K562 (cell line): ENCODE data around the gene RASD2. TPM values are rescaled to one million over a fixed set of nuclear protein-coding genes. Genes with fewer than 3 reads are reported as not detected.

Experiments used
- ATAC-seq: fragments of 200-7000 bp; cut with Tn5 transposase; 3 replicates; pipeline ENCODE4 v1.9.1; 2020; ENCODE audit warnings: moderate library complexity
- BruUV-seq: library from RNA; stranded (reverse); fragments of 400-500 nt; replicated peaks from 2 replicates; lab custom pipeline; 2021; lab: Mats Ljungman, UMichigan
- CTCF ChIA-PET: fragments of 300-600 bp; formaldehyde crosslinking; extraction: SDS; loops from one replicate; lab custom pipeline; 2021; ENCODE audit warnings: low intra/inter-chr PET ratio; lab: Yijun Ruan, JAX
- POLR2A ChIA-PET: fragments of 300-600, 350-650 bp; sonication (Branson Sonifier 250); formaldehyde crosslinking; extraction: SDS; loops from one replicate; lab custom pipeline; 2021; ENCODE audit warnings: antibody characterized with exemption, inconsistent platforms; lab: Yijun Ruan, JAX
- DNase-seq, 4 experiments: peaks; one replicate each; pipeline versions ENCODE4 v3.0.0 to v3.0.0-alpha.2; 2011 to 2018; ENCODE audit warnings: low spot score in 3 of 4, mixed read lengths in 3 of 4; ENCODE audit errors: extremely low read depth in 1 of 4
- FAIRE-seq: peaks from 2 replicates; lab custom pipeline; 2011; peaks lifted over from hg19 to GRCh38; lab: Jason Lieb, UNC
- H2AFZ ChIP-seq: 2 replicates; pipeline ENCODE4 v1.6.0; 2011; ENCODE audit warnings: low read depth, low read length, control low read depth, inconsistent platforms
- H3K27ac ChIP-seq: fragments of 200-600 bp; 3 replicates; pipeline ENCODE4 v1.8.0; 2011; ENCODE audit warnings: low read depth, mild to moderate bottlenecking, control low read depth, inconsistent platforms, low read length, moderate library complexity, mixed read lengths; ENCODE audit errors: extremely low read depth
- H3K27me3 ChIP-seq, 2 experiments: fragments of 300-600 bp in 1 of 2; 2 replicates in 1 of 2; 3 replicates in 1 of 2; pipeline versions ENCODE4 v1.6.0 to v1.8.0; 2011; ENCODE audit warnings: inconsistent platforms in 2 of 2, low read length in 2 of 2, mild to moderate bottlenecking in 1 of 2, mixed read lengths in 1 of 2, moderate library complexity in 1 of 2; ENCODE audit not compliant: control insufficient read depth in 2 of 2, insufficient read depth in 2 of 2
- H3K36me3 ChIP-seq: fragments of 300-600 bp; 3 replicates; pipeline ENCODE4 v1.8.0; 2011; ENCODE audit warnings: mild to moderate bottlenecking, low read length, inconsistent platforms; ENCODE audit not compliant: control insufficient read depth, insufficient read depth
- H3K4me1 ChIP-seq, 2 experiments: fragments of 200-600 bp in 1 of 2; replicated peaks in 1 of 2; 2 replicates in 1 of 2; 3 replicates in 1 of 2; pipeline versions ENCODE4 v1.5.1 to v1.8.0; 2011; ENCODE audit warnings: inconsistent platforms in 2 of 2, low read length in 2 of 2, mild to moderate bottlenecking in 1 of 2, mixed read lengths in 1 of 2, moderate library complexity in 1 of 2; ENCODE audit not compliant: control insufficient read depth in 2 of 2, insufficient read depth in 2 of 2
- H3K4me2 ChIP-seq: 2 replicates; pipeline ENCODE4 v1.6.1; 2011; ENCODE audit warnings: low read length, control low read depth, inconsistent platforms, mixed read lengths; ENCODE audit not compliant: insufficient read depth
- H3K4me3 ChIP-seq: fragments of 200-600 bp; sonication (generic), shearing (Covaris generic); 2 replicates; pipeline ENCODE4 v1.5.1; 2016; ENCODE audit warnings: control low read depth, inconsistent platforms
- H3K79me2 ChIP-seq: fragments of 200-600 bp; 3 replicates; pipeline ENCODE4 v1.8.0; 2011; ENCODE audit warnings: low read length, inconsistent platforms; ENCODE audit not compliant: control insufficient read depth, insufficient read depth
- H3K9ac ChIP-seq, 2 experiments: 2 replicates each; pipeline versions ENCODE4 v1.6.0 to v1.6.1; 2011; ENCODE audit warnings: low read depth in 2 of 2, low read length in 2 of 2, control low read depth in 1 of 2, inconsistent platforms in 1 of 2, mild to moderate bottlenecking in 1 of 2, mixed read lengths in 1 of 2; ENCODE audit not compliant: insufficient read depth in 1 of 2
- H3K9me1 ChIP-seq: one replicate; pipeline ENCODE4 v1.6.0; 2011; ENCODE audit warnings: inconsistent platforms, mild to moderate bottlenecking, low read length, moderate library complexity; ENCODE audit not compliant: control insufficient read depth, insufficient read depth
- H3K9me3 ChIP-seq: replicated peaks from 2 replicates; pipeline ENCODE4 v1.5.1; 2011; ENCODE audit warnings: low read depth, low read length, inconsistent platforms; ENCODE audit not compliant: control insufficient read depth, insufficient read depth
- H4K20me1 ChIP-seq: replicated peaks from 2 replicates; pipeline ENCODE4 v1.6.1; 2011; ENCODE audit warnings: low read length, inconsistent platforms, mixed read lengths; ENCODE audit not compliant: control insufficient read depth, insufficient read depth
- GABPB1 ChIP-seq: sonication (generic); formaldehyde crosslinking; IDR thresholded peaks from 2 replicates; pipeline ENCODE4 v1.8.0; 2022; ENCODE audit warnings: mild to moderate bottlenecking, missing genetic modification reagents
- MEIS2 ChIP-seq: fragments of 450-650 bp; IDR thresholded peaks from 2 replicates; pipeline ENCODE4 v1.6.1; 2014; ENCODE audit warnings: mild to moderate bottlenecking; ENCODE audit not compliant: partially characterized antibody
- PBX2 ChIP-seq, 2 experiments: IDR thresholded peaks in 1 of 2; conservative IDR thresholded peaks in 1 of 2; 2 replicates each; pipeline ENCODE4 v1.6.1; 2016; ENCODE audit warnings: low read depth in 2 of 2, mild to moderate bottlenecking in 1 of 2, missing compliant biosample characterization in 1 of 2, missing genetic modification characterization in 1 of 2, moderate library complexity in 1 of 2
- PKNOX1 ChIP-seq: fragments of 450-650 bp; IDR thresholded peaks from 2 replicates; pipeline ENCODE4 v1.6.1; 2016
- RBM34 ChIP-seq: fragments of 200-400 bp; formaldehyde crosslinking; IDR thresholded peaks from 2 replicates; pipeline ENCODE4 v1.6.1; 2018; ENCODE audit warnings: low read length, borderline replicate concordance; ENCODE audit not compliant: insufficient read depth
- USF1 ChIP-seq: sonication (generic); formaldehyde crosslinking; IDR thresholded peaks from 2 replicates; pipeline ENCODE4 v1.9.0; 2022; ENCODE audit warnings: mild to moderate bottlenecking, missing genetic modification reagents
- USF2 ChIP-seq: sonication (generic); formaldehyde crosslinking; IDR thresholded peaks from 2 replicates; pipeline ENCODE4 v1.5.0; 2020; ENCODE audit warnings: missing genetic modification reagents
- WGBS: fragments of 100-300 bp; shearing (Covaris generic); methylation state at CpG from one replicate; pipeline ENCODE4 v1.1.6; 2016; ENCODE audit warnings: low coverage, mixed read lengths; ENCODE audit not compliant: insufficient coverage; ENCODE audit errors: missing lambda C conversion rate; 5-methylcytosine and 5-hydroxymethylcytosine counted together
- in situ Hi-C: fragments of 300-500 bp; cut with MboI; formaldehyde crosslinking; loops from 4 replicates; pipeline ENCODE4 v1.15.0; 2018; ENCODE audit warnings: inconsistent platforms, mixed read lengths
- intact Hi-C: fragments of 100-400 bp; cut with micrococcal nuclease; formaldehyde crosslinking; loops from 2 replicates; pipeline ENCODE4 v1.14.2; 2022
- polyA plus RNA-seq, 8 experiments: library from polyadenylated mRNA; depleted of rRNA in 4 of 8; stranded (reverse) in 5 of 8; unstranded in 3 of 8; fragments of >200 nt; fragmentation: Nextera tagmentation in 2 of 8; fragmentation: Illumina TruSeq in 1 of 8; extraction: Ambion mirVana in 2 of 8; extraction: Trizol in 1 of 8; gene quantifications; 2 replicates each; pipeline versions ENCODE4 v1.2.1 to v1.2.3, GENCODE V29; 2011 to 2014; ENCODE audit warnings: inconsistent platforms in 1 of 8, missing spikeins in 1 of 8
- total RNA-seq, 7 experiments: library from RNA; depleted of rRNA in 6 of 7; stranded (reverse); fragments of >200 nt in 6 of 7; fragmentation: Illumina TruSeq in 2 of 7; extraction: Trizol in 2 of 7; gene quantifications; 2 replicates each; pipeline versions ENCODE4 v1.2.1 to v1.2.3, GENCODE V29; 2011 to 2021; ENCODE audit warnings: low replicate concordance in 1 of 7

RASD2 gene
- total and polyA plus RNA-seq, 9 of the 15 experiments (the other 6 are each of a cell fraction or from before 2014, with no cell fraction given) = 0.05 TPM; not detected in 8

- intact Hi-C loops = no loop called here
- peak; percentile 64 for ATAC-seq
- H3K4me2 ChIP-seq = no peak overlapping the region
- WGBS = 0% methylated on average over 5 of the region's 15 CpGs
- no peak overlapping the region for H3K4me3 ChIP-seq
- H3K9ac ChIP-seq = no peak overlapping the region
- peaks cover 4 to 22% of the 10 kb centered on the region in 2 experiments; a peak in 4 of 5 replicates for H3K27me3 ChIP-seq
- H2AFZ ChIP-seq = no peak overlapping the region
- no peak overlapping the region for H3K27ac ChIP-seq
- BruUV-seq = no TSS peak
- no peaks in the 10 kb centered on the region; a peak in 1 of 5 replicates for H3K4me1 ChIP-seq
- H3K36me3 ChIP-seq = no peaks in the 10 kb centered on the region
- ChIA-PET CTCF (no interaction called here), POLR2A (interaction anchor here (1.2 kb wide), 1 partner anchor 176 kb away, joined by 4 read pairs; no protein-coding TSS in a partner anchor)
- H3K9me1 ChIP-seq = no peaks in the 10 kb centered on the region
- H3K79me2 ChIP-seq = no peaks in the 10 kb centered on the region
- in situ Hi-C loops = no loop called here
- peak; percentile 16 to 51 (median 34) for DNase-seq
- H3K9me3 ChIP-seq = no peaks in the 10 kb centered on the region
- no peaks in the 10 kb centered on the region for H4K20me1 ChIP-seq
- FAIRE-seq = no peak
- peak; percentile 49 for TF ChIP-seq USF2 (CRISPR knock-in tag)
- TF ChIP-seq USF1 = peak; percentile 48
- peak; percentile 82 for TF ChIP-seq PKNOX1
- TF ChIP-seq RBM34 = no peak
- no peak for TF ChIP-seq GABPB1
- TF ChIP-seq MEIS2 = peak; percentile 53
- TF ChIP-seq PBX2 (CRISPR knock-in tag; IDR thresholded peaks at IDR 0.05; ENCODE audit: low read depth) = no peak
- peak; percentile 68 for TF ChIP-seq PBX2 (tag; conservative IDR thresholded peaks at IDR 0.05; ENCODE audit: low read depth)
These were observed 34.6 kb downstream of the RASD2 start for GRCh38 chr22:35575116-35575748.
